Right lobe of liver (tissue), 6 donors: ENCODE data around the gene PDE6B. TPM values are rescaled to one million over a fixed set of nuclear protein-coding genes. Genes with fewer than 3 reads are reported as not detected.

Source experiments
- ATAC-seq, 4 donors: fragments of 200-7000 bp; cut with Tn5 transposase; one replicate each; pipeline ENCODE4 v1.9.1; 2020; ENCODE audit warnings: mild to moderate bottlenecking in 4 of 4, moderate library complexity in 4 of 4
- DNase-seq, 3 donors: peaks; one replicate each; pipeline ENCODE4 v3.0.0-alpha.2; 2020
- H3K27ac ChIP-seq, 3 donors: fragments of 200-600 bp; one replicate each; pipeline ENCODE4 v1.8.0; 2022
- H3K27me3 ChIP-seq, 2 donors: fragments of 200-600 bp; one replicate each; pipeline ENCODE4 v1.8.0; 2022
- H3K36me3 ChIP-seq, 4 donors: fragments of 200-600 bp; sonication (generic) in 1 of 4; one replicate each; pipeline versions ENCODE4 v1.5.1 to v1.8.0; 2017 to 2022; ENCODE audit warnings: control low read depth in 1 of 4
- H3K4me1 ChIP-seq, 4 donors: fragments of 200-600 bp; sonication (generic) in 1 of 4; one replicate each; pipeline versions ENCODE4 v1.5.1 to v1.8.0; 2017 to 2022; ENCODE audit warnings: control low read depth in 1 of 4
- H3K4me3 ChIP-seq, 3 donors: fragments of 200-600 bp; one replicate each; pipeline ENCODE4 v1.8.0; 2022
- H3K9me3 ChIP-seq, 4 donors: fragments of 200-600 bp; sonication (generic) in 1 of 4; one replicate each; pipeline versions ENCODE4 v1.5.1 to v1.8.0; 2017 to 2022; ENCODE audit warnings: control low read depth in 1 of 4
- CTCF ChIP-seq, 4 donors: fragments of 200-600 bp in 3 of 4; fragments of 450-650 bp in 1 of 4; IDR thresholded peaks; one replicate each; pipeline versions ENCODE4 v1.5.1 to v1.8.0; 2016 to 2022; ENCODE audit warnings: antibody characterized with exemption in 4 of 4, mild to moderate bottlenecking in 2 of 4
- POLR2A ChIP-seq: fragments of 450-650 bp; IDR thresholded peaks from one replicate; pipeline ENCODE4 v1.6.1; 2017; ENCODE audit warnings: antibody characterized with exemption, mild to moderate bottlenecking
- WGBS: methylation state at CpG from one replicate; pipeline ENCODE4 v1.1.6; 2018; ENCODE audit warnings: low coverage, low lambda C conversion rate; ENCODE audit not compliant: insufficient coverage; ENCODE audit errors: missing lambda C conversion rate; 5-methylcytosine and 5-hydroxymethylcytosine counted together
- intact Hi-C, 2 donors: fragments of 100-400 bp; cut with DNase I; formaldehyde crosslinking; loops; one replicate each; pipeline versions ENCODE4 v1.11.2 to v1.14.1; 2022
- total RNA-seq, 6 experiments: library from RNA; depleted of rRNA in 2 of 6; stranded (reverse); fragments of >200 nt in 2 of 6; fragmentation: NEBNext Ultra II Directional in 3 of 6; extraction: Animal tissue kit (Norgen Biotek cat#: 25700) in 3 of 6; gene quantifications; one replicate each; pipeline versions ENCODE4 v1.1.0 to v1.2.4, GENCODE V29; 2016 to 2023
- donor health status: DM: no; HTN: yes; CAD: no.
- donor health status: DM: no; HTN: no; CAD: no.
- donor health status: DM: no; HTN: no; CAD: no.
- donor health status: DM: no; HTN: yes; CAD: no.
- donor health status: DM: no; HTN: yes; CAD: no.

The PDE6B gene
- total RNA-seq, 6 experiments from 2014 or later, result 0.24 to 1.9 (median 0.76) TPM; not detected in 1

DNA sequence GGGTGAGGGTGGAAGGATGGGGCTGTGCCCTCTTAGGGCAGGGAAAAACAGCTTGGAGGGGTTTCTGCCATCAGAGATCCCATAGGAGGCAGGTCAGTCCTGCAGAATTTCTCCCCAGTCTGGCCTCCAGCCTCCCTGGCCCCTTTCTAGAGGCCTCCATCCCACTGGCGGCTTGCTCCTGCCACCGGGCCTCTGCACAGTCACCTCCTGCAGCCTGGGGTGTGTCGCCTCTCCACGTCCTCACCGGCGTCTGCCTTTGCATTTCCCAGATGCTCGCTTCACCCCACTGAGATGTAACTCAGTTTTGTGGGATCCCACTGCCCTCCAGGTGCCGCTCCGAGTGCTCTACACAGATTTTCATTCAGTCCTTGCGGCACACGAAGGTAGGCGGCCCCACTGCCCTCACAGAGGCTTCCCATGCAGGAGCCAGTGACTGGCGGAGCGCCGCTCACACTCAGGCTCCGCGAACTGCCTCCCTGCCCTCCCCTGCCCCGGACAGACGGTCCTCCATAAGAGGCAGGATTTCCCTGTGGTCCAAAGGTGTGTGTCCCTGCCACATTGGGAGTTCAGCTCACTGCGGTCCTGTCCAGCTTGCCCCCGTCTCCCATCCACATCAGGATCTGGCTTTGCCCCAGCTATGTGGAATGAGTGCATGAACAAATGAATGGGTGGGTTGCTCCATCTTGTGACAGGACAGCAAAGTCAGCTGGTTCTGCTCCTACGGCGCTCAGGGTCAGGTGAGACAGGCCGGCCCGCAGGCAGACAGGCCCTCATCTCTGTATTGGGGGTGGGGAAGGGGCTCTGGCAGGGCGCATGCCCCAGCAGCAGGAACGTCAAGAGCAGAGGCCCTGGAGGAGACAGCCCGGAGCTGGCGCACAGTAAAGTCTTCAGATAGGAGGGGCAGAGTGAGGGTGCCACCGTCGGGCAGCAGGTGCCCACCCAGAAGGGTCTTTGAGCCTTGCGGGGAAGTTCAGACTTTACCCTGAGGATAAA lies 46.6 kb upstream of the PDE6B start:
- TF ChIP-seq POLR2A, result no peak
- no peak for TF ChIP-seq CTCF (IDR thresholded peaks at IDR 0.05)
- intact Hi-C loops, result no loop called here
- ATAC-seq (peak in 1 of 4 donors; percentile 20), DNase-seq (no peak)
- H3K9me3 ChIP-seq, result no peaks in the 10 kb centered on the region
- peaks cover 6 to 20% of the 10 kb centered on the region in 2 donors for H3K27me3 ChIP-seq
- H3K36me3 ChIP-seq, result no peaks in the 10 kb centered on the region
- H3K27ac ChIP-seq, result no peak overlapping the region
- WGBS, result 27% methylated on average over 8 of the region's 32 CpGs
- H3K4me1 ChIP-seq, result no peaks in the 10 kb centered on the region
- no peak overlapping the region for H3K4me3 ChIP-seq

DNA sequence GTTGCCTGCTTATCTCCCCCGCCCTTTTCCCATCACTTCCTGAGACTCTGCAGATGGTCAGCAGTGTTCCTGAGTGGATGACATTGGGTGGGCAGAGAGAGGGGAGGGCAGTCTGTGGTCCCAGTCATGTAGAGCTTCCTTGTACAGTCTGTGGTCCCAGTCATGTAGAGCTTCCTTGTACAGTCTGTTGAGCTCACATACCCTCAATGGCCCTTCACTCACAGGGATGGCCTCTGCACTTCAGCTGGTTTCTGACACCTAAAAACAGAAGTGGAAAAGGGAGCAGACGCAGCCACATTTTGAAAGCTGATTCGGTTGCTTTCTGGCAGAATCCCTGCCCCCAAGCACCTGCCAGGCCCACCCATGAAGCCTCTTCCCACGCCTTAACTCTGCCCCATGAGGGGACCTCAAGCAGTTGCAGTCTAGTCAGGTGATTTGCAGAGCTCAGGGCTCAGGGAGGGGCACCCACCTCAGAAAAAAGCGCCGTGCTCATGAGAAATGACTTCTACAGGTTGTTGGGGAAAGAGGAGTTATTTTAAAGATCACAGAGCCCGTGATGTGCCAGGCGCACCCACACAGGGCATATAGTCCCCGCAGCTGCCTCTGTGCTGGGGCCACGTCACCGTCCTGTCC lies 45.7 kb upstream of the PDE6B start:
- Histone ChIP-seq H3K36me3 (no peaks in the 10 kb centered on the region), H3K4me1 (no peaks in the 10 kb centered on the region), H3K4me3 (no peak overlapping the region), H3K9me3 (no peaks in the 10 kb centered on the region), H3K27me3 (peaks cover under 1 to 16% of the 10 kb centered on the region in 2 donors), H3K27ac (no peak overlapping the region)
- ATAC-seq, result no peak
- intact Hi-C loops, result no loop called here
- no peak for TF ChIP-seq POLR2A
- no peak for TF ChIP-seq CTCF (IDR thresholded peaks at IDR 0.05)
- DNase-seq, result no peak
- 34% methylated on average over 8 of the region's 11 CpGs for WGBS

DNA sequence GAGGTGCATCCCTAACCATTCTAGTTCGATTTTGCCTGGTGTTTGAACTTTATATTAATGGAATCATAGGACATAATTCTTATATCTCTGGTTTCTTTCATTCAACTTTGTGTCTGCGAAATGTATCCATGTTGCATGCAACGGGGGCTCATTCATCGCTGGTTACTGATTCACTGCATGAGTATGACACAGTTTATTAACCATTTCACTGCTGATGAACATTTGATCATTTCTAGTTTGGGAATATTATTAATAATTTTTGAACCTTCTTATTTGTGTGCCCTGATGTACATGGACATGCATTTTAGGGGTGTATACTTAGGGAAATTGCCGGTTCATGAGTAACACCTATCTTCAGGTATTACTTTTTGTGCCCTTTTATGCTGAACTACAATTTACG lies 44.2 kb upstream of the PDE6B start:
- Histone ChIP-seq H3K36me3 (no peaks in the 10 kb centered on the region), H3K9me3 (no peaks in the 10 kb centered on the region), H3K4me1 (no peaks in the 10 kb centered on the region), H3K4me3 (no peak overlapping the region), H3K27me3 (peaks cover 0 to 13% of the 10 kb centered on the region in 2 donors), H3K27ac (no peak overlapping the region)
- ATAC-seq (no peak), DNase-seq (no peak)
- TF ChIP-seq POLR2A (no peak), CTCF (IDR thresholded peaks at IDR 0.05) (no peak)
- intact Hi-C loops, result no loop called here
- 27% methylated on average over 5 of the region's 6 CpGs for WGBS

- WGBS, result 49% methylated on average over 9 of the region's 9 CpGs
- no peak overlapping the region for H3K27ac ChIP-seq
- intact Hi-C loops, result no loop called here
- ATAC-seq (no peak), DNase-seq (no peak)
- no peaks in the 10 kb centered on the region for H3K9me3 ChIP-seq
- no peak overlapping the region for H3K4me3 ChIP-seq
- peaks cover 0 to 13% of the 10 kb centered on the region in 2 donors for H3K27me3 ChIP-seq
- H3K36me3 ChIP-seq, result no peaks in the 10 kb centered on the region
- no peaks in the 10 kb centered on the region for H3K4me1 ChIP-seq
- no peak for TF ChIP-seq CTCF (IDR thresholded peaks at IDR 0.05)
- no peak for TF ChIP-seq POLR2A
These were observed 43.5 kb upstream of the PDE6B start for GRCh38 chr4:581753-582361.
